Body of pancreas (tissue), 4 donors: ENCODE results near the gene HOXA1.

Source experiments
- POLR2A ChIP-seq, 3 donors: fragments of 450-650 bp; IDR thresholded peaks; one replicate each; pipeline ENCODE4 v1.6.1; 2016; ENCODE audit warnings: antibody characterized with exemption in 3 of 3, mild to moderate bottlenecking in 2 of 3
- TF ChIP-seq, protein P1 (sequence below), 7 experiments: fragments of 450-650 bp in 4 of 7; fragments of 200-600 bp in 3 of 7; sonication (generic) in 3 of 7; IDR thresholded peaks; one replicate each; pipeline ENCODE4 v1.5.1; 2016 to 2019; ENCODE audit warnings: antibody characterized with exemption in 7 of 7

DNA sequence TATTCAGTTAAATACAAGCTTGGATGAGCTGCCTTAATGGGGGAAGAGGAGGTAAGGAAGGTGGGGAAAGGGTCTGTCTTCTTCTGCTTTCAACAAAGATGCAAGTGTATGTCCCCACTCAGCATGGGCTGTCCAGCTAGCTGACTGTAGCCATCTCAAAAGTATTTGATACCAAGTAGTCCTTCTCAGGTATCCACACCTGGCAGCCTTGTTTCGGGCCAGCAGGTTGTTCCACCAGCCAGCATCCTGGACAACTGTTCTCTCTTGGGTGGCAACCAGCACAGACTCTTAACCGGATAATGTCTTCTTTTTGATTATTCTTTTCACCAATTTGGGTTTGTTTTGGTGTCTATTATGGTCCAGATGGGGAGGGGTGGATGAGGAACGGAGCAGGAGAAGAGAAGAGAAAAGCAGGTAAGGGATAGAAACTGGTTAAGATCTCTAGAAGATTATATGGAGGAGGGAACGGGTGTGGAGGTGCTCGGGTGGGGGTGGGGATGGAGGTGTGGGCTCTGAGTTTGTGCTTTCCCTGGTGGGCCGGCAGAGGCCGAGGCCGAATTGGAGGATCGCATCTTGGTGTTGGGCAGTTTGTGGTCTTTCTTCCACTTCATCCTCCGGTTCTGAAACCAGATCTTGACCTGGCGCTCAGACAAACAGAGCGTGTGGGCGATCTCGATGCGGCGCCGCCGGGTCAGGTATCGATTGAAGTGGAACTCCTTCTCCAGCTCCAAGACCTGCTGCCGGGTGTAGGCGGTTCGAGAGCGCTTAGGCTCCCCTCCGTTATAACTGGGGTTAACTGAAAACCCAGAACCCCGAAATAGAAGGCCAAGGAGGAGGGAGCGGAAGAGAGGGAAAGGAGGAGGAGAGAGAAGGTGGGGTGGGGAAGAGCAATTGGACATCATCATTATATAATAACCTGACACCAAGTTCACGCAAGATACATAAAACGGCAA, 33.3 kb upstream of the HOXA1 start:
- TF ChIP-seq POLR2A (IDR thresholded peaks at IDR 0.05): no peak
- TF ChIP-seq, protein P1, sequence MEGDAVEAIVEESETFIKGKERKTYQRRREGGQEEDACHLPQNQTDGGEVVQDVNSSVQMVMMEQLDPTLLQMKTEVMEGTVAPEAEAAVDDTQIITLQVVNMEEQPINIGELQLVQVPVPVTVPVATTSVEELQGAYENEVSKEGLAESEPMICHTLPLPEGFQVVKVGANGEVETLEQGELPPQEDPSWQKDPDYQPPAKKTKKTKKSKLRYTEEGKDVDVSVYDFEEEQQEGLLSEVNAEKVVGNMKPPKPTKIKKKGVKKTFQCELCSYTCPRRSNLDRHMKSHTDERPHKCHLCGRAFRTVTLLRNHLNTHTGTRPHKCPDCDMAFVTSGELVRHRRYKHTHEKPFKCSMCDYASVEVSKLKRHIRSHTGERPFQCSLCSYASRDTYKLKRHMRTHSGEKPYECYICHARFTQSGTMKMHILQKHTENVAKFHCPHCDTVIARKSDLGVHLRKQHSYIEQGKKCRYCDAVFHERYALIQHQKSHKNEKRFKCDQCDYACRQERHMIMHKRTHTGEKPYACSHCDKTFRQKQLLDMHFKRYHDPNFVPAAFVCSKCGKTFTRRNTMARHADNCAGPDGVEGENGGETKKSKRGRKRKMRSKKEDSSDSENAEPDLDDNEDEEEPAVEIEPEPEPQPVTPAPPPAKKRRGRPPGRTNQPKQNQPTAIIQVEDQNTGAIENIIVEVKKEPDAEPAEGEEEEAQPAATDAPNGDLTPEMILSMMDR (IDR thresholded peaks at IDR 0.05): no peak
